Testis (tissue), 3 donors: ENCODE data around the gene IRGQ. TPM values are rescaled to one million over a fixed set of nuclear protein-coding genes. Genes with fewer than 3 reads are reported as not detected.

Experiments used
- DNase-seq: peaks from one replicate; pipeline ENCODE4 v3.0.0-alpha.2; 2019
- H3K27ac ChIP-seq, 2 donors: fragments of 200-600 bp; sonication (generic); one replicate each; pipeline ENCODE4 v1.5.1; 2019
- H3K27me3 ChIP-seq: fragments of 200-600 bp; sonication (generic); one replicate; pipeline ENCODE4 v1.5.1; 2019
- H3K36me3 ChIP-seq: fragments of 200-600 bp; sonication (generic); one replicate; pipeline ENCODE4 v1.5.1; 2017; ENCODE audit warnings: low read depth; ENCODE audit errors: missing control alignments
- H3K4me1 ChIP-seq: fragments of 200-600 bp; sonication (generic); one replicate; pipeline ENCODE4 v1.5.1; 2019
- H3K4me3 ChIP-seq, 2 donors: fragments of 200-600 bp; sonication (generic); one replicate each; pipeline ENCODE4 v1.5.1; 2017 to 2019
- H3K9me3 ChIP-seq: fragments of 200-600 bp; sonication (generic); one replicate; pipeline ENCODE4 v1.5.1; 2017
- POLR2A ChIP-seq: fragments of 450-650 bp; IDR thresholded peaks from one replicate; pipeline ENCODE4 v1.6.1; 2017; ENCODE audit warnings: antibody characterized with exemption, mild to moderate bottlenecking, moderate library complexity
- WGBS, 2 donors: methylation state at CpG; one replicate each; pipeline ENCODE4 v1.1.5; 2018; 5-methylcytosine and 5-hydroxymethylcytosine counted together
- intact Hi-C: fragments of 100-400 bp; cut with DNase I; formaldehyde crosslinking; loops from one replicate; pipeline ENCODE4 v1.15.1; 2023; ENCODE audit warnings: low total_unique reads
- polyA plus RNA-seq: library from polyadenylated mRNA; stranded (reverse); fragments of 350-450 nt; fragmentation: Illumina TruSeq; extraction: RNeasy Lipid Tissue Mini Kit (QIAGEN cat#74804); gene quantifications from one replicate; pipeline ENCODE4 v1.2.3, GENCODE V29; 2014; ENCODE audit warnings: low read depth, low replicate concordance; ENCODE audit not compliant: insufficient read depth
- total RNA-seq, 2 donors: library from RNA; depleted of rRNA; stranded (reverse); fragments of >200 nt; gene quantifications; one replicate each; pipeline ENCODE4 v1.2.3, GENCODE V29; 2016
- TF ChIP-seq, protein P1 (sequence below), 3 experiments: fragments of 450-650 bp in 2 of 3; fragments of 200-600 bp in 1 of 3; sonication (generic) in 1 of 3; IDR thresholded peaks; one replicate each; pipeline ENCODE4 v1.5.1; 2016 to 2019; ENCODE audit warnings: antibody characterized with exemption in 3 of 3, mild to moderate bottlenecking in 2 of 3, moderate library complexity in 1 of 3

The IRGQ gene
- total and polyA plus RNA-seq, 3 donors from 2014 or later = 6.0 to 29.0 (median 26.4) TPM

DNA sequence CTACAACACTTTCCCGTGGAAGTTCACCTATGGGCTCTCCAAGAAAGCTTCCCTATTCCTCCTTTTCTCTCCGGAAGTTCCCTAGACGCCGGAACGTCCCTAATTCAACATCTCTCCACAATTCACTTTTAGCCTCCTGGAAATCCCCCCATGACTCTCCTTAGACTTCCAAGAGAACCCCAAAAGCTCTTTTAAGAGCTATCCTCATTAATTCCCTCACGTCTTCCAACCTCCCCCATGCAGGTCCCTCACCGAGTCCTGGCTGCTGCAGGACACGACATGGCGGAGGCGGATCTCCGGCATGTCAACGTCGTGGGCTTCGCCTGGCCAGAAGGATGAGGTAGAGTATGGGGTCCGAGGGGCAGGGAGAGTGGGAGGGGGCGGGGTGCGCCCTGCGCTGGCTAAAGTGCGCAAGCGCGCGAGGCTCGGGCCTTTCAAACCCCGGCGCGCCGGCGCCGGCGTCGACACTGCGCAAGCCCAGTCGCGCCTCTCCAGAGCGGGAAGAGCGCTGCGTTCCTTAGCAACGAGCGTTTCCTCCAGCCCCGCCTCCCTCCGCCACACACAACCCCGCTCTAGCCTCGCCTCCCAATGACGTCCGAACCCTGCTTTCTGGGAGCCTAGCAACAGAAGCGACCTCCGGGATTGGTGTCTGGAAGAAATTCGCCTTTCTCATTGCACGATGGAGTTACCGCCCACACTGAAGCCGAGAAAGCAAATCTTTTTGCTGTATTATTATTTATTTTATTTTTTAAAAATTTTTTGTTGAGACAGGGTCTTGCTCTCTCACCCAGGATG lies 20.6 kb downstream of the IRGQ start, which contains the start of the genes PINLYP and XRCC1:
Gene PINLYP, plus strand, starts transcription at position 646 of the 795 bp plus-strand sequence. CDS start 1,391 bp downstream, outside the sequence.
Gene XRCC1, minus strand, starts transcription at position 372 of the 795 bp plus-strand sequence. Its CDS starts 69 bp downstream, at position 303.
- Histone ChIP-seq H3K9me3 (no peaks in the 10 kb centered on the region), H3K27me3 (no peaks in the 10 kb centered on the region), H3K4me3 (peak within 1 kb of the TSS; percentile 71 to 73), H3K4me1 (no peaks in the 10 kb centered on the region), H3K36me3 (no peaks in the 10 kb centered on the region), H3K27ac (peak within 1 kb of the TSS; percentile 12 to 72)
- intact Hi-C loops = no loop called here
- TF ChIP-seq, protein P1, sequence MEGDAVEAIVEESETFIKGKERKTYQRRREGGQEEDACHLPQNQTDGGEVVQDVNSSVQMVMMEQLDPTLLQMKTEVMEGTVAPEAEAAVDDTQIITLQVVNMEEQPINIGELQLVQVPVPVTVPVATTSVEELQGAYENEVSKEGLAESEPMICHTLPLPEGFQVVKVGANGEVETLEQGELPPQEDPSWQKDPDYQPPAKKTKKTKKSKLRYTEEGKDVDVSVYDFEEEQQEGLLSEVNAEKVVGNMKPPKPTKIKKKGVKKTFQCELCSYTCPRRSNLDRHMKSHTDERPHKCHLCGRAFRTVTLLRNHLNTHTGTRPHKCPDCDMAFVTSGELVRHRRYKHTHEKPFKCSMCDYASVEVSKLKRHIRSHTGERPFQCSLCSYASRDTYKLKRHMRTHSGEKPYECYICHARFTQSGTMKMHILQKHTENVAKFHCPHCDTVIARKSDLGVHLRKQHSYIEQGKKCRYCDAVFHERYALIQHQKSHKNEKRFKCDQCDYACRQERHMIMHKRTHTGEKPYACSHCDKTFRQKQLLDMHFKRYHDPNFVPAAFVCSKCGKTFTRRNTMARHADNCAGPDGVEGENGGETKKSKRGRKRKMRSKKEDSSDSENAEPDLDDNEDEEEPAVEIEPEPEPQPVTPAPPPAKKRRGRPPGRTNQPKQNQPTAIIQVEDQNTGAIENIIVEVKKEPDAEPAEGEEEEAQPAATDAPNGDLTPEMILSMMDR (IDR thresholded peaks at IDR 0.05) = peak in 1 of 3 experiments; percentile 7
- TF ChIP-seq POLR2A = no peak
- peak; percentile 99 for DNase-seq
- WGBS, 2 donors = 0 to 1% methylated on average over 28 to 51 of the region's 51 CpGs

DNA sequence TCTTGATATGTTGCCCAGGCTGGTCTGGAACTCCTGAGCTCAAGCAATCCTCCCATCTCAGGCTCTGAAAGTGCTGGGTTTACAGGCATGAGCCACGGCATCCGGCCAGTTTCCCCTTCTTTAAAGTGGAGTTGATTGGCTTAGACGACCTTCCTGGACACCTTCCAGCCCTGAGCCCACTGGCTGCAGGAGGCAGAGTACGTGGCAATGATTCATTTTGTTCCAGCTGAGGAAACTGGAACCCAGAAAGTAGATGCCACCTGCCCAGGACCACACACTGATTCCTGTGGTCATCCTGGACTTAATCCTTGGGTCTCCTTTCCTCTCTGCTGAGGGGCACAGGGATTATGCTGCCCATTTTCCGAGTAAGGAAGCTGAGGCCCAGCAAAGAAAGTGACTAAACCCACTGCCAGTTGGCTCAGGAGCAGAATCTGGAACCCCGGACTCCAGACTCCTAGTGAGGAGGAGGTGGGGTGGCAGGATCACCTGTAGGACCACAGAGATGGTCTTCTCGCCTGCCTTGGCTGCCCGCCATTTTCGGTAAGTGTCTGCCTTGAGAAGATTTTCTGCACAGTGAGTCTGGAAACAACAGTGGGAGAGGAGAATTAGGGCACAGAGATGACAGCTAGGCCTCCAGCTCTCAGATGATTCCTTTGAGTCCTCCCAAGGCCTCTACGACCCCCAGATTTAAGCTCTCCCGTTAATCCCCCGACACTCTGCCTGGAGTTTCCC lies 21.3 kb downstream of the IRGQ start:
- Histone ChIP-seq H3K9me3 (no peaks in the 10 kb centered on the region), H3K36me3 (no peaks in the 10 kb centered on the region), H3K27ac (peak overlapping the region in 1 of 2 donors; percentile 72), H3K27me3 (no peaks in the 10 kb centered on the region), H3K4me1 (no peaks in the 10 kb centered on the region), H3K4me3 (peak overlapping the region; percentile 71 to 73)
- WGBS, 2 donors = 26 to 30% methylated on average over 12 of the region's 12 CpGs
- intact Hi-C loops = no loop called here
- DNase-seq = no peak
- TF ChIP-seq, protein P1 (IDR thresholded peaks at IDR 0.05) = no peak
- no peak for TF ChIP-seq POLR2A

DNA sequence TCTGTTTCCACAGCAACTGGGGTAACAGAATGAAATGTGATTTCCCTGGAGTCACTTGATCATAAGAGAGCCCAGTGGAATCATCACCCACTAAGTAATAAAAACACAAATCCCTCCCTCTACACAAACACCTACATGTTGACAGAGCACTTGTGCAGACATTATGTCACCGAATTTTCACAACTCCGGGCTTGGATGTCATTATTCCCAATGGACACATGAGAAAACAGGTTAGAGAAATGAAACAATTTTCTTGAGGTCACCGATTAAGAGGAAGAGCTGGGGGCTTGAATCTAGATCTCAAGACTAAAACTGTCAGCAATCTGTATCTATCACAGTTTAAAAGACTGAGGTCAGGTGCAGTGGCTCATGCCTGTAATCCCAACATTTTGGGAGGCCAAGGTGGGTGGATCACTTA lies 23.8 kb downstream of the IRGQ start:
- no peak overlapping the region for H3K27ac ChIP-seq
- DNase-seq = no peak
- H3K4me3 ChIP-seq = no peak overlapping the region
- no peaks in the 10 kb centered on the region for H3K27me3 ChIP-seq
- TF ChIP-seq POLR2A = no peak
- TF ChIP-seq, protein P1 (IDR thresholded peaks at IDR 0.05) = no peak
- no peaks in the 10 kb centered on the region for H3K36me3 ChIP-seq
- 89 to 96% methylated on average over 3 of the region's 3 CpGs for WGBS, 2 donors
- intact Hi-C loops = no loop called here
- no peaks in the 10 kb centered on the region for H3K4me1 ChIP-seq
- no peaks in the 10 kb centered on the region for H3K9me3 ChIP-seq

DNA sequence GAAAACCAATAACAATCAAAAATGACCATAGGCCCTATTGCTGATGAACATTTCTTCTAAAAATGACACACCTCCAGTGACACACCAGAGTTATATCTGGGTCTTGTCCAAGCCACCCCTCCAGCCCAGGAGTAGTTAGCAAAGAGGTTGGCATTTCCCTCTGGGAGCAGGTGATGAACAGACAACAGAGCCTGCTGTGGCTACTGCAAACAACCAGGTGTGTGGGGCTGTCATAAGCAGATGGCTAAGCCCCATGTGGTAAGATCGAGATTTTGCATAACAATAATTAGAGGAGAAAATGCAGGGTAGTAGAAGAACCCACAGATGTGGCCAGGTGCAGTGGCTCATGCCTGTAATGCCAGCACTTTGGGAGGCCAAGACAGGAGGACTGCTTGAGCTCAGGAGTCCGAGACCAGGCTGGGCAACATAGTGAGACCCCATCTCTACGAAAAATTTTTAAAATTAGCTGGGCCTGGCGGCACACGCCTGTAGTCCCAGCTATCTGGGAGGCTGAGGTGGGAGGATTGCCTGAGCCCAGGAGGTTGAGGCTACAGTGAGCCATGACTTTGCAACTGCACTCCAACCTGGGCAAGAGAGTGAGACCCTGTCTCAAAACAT lies 25.7 kb downstream of the IRGQ start:
- intact Hi-C loops = no loop called here
- no peaks in the 10 kb centered on the region for H3K9me3 ChIP-seq
- no peak overlapping the region for H3K27ac ChIP-seq
- 71 to 89% methylated on average over 5 of the region's 5 CpGs for WGBS, 2 donors
- H3K4me3 ChIP-seq = no peak overlapping the region
- no peak for TF ChIP-seq POLR2A
- TF ChIP-seq, protein P1 (IDR thresholded peaks at IDR 0.05) = no peak
- H3K36me3 ChIP-seq = no peaks in the 10 kb centered on the region
- no peaks in the 10 kb centered on the region for H3K27me3 ChIP-seq
- DNase-seq = no peak
- H3K4me1 ChIP-seq = no peaks in the 10 kb centered on the region
